HFF-Myc (cell line): ENCODE data around the gene COA1.
A peak's percentile ranks its signal among the peaks of the same experiment; 100 is the strongest.

Source experiments
- DNase-seq: peaks from one replicate; pipeline ENCODE4 v3.0.0-alpha.2; 2011; ENCODE audit warnings: low read depth; ENCODE audit errors: extremely low read depth
- H3K4me3 ChIP-seq: replicated peaks from 2 replicates; pipeline ENCODE4 v1.5.1; 2011; ENCODE audit warnings: low read depth, mild to moderate bottlenecking, control low read depth, low read length
- TF ChIP-seq, protein P1 (sequence below): IDR thresholded peaks from 2 replicates; pipeline ENCODE4 v1.5.1; 2012; ENCODE audit warnings: mild to moderate bottlenecking, low read depth, low read length, control low read depth; ENCODE audit errors: missing control alignments

The COA1 gene

DNA sequence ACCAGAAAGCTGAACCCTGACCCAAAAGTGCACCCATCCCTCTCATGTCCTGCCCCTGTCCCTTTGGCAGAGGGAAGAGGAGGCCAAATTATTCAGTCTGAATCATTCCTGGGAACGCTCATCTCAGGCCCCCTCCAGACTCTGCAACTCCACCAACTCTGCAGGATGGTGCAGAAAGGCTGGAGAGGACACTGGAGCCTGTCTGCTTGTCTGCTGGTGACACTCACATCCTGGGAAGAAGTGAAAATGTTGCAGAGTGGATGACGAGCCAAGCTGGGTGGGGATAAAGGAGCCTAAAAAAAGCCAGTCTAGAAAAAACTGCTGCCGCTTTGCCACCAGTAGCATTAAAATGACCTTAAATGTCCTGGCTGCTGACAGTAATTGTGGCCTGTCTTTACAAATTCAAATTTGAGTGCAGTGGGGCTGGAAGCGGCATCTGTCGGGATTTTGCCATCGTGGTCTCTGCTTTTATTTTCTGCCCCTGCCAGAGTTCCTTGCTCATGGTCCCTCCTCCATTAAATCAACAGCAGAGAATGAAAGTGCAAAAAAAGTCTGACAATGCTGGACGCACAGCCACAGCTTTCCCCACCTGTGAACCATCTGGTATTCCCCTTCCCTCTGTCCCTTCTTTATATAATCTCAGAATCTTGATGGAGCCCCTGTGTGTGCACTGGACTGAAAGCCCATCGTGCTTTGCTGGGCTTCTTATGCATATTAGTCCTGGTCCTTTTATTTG, 82.6 kb downstream of the COA1 start:
- TF ChIP-seq, protein P1, sequence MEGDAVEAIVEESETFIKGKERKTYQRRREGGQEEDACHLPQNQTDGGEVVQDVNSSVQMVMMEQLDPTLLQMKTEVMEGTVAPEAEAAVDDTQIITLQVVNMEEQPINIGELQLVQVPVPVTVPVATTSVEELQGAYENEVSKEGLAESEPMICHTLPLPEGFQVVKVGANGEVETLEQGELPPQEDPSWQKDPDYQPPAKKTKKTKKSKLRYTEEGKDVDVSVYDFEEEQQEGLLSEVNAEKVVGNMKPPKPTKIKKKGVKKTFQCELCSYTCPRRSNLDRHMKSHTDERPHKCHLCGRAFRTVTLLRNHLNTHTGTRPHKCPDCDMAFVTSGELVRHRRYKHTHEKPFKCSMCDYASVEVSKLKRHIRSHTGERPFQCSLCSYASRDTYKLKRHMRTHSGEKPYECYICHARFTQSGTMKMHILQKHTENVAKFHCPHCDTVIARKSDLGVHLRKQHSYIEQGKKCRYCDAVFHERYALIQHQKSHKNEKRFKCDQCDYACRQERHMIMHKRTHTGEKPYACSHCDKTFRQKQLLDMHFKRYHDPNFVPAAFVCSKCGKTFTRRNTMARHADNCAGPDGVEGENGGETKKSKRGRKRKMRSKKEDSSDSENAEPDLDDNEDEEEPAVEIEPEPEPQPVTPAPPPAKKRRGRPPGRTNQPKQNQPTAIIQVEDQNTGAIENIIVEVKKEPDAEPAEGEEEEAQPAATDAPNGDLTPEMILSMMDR = no peak
- H3K4me3 ChIP-seq = peak overlapping the region; percentile 34
- no peak for DNase-seq

DNA sequence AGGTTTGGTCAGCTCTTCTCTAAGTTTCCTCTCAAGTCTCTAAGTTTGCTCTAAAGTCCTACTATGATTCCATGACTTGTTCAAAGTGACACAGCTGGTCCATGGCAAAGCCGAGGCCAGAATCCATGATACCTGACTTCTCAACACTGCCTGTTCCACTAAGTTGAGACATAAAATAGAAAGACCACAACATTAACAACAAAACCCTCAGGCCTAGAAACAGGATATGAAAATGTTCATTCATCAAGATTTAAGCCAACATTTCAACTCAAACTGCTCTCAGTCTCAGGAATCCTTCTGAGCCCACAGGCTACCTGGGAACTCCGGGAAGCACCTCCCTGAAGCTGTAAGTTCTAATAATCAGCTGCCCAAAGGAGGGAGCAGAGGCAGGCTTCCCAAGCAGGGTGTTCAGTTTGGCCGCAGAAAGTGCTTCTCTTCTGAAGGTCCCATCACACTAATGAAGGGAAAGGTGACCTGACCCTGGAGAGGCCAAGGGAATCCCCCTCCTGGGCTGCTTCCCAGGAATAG, 83.6 kb downstream of the COA1 start:
- DNase-seq = no peak
- TF ChIP-seq, protein P1 = no peak
- no peak overlapping the region; the same call in 1 of the 2 replicates for H3K4me3 ChIP-seq

DNA sequence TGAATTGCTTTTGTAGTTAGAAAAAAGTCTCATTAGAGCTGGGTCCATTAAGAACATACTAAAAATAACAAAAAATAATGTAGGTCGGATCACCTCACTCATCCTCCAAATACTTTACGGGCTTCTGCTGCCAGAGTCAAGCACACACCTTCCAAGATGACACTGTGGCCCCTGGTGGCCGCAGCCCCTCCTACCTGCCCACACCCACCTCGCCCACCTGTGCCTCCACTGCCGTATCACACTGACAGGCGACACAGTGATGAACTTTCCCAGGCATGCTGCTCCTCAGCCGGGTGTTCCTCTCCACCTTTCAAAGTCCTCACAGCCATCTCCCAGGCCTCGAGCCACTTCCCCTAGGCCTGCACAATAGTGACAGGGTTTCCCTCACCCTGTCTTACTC, 85.5 kb downstream of the COA1 start:
- TF ChIP-seq, protein P1 = no peak
- DNase-seq = no peak
- no peak overlapping the region for H3K4me3 ChIP-seq

DNA sequence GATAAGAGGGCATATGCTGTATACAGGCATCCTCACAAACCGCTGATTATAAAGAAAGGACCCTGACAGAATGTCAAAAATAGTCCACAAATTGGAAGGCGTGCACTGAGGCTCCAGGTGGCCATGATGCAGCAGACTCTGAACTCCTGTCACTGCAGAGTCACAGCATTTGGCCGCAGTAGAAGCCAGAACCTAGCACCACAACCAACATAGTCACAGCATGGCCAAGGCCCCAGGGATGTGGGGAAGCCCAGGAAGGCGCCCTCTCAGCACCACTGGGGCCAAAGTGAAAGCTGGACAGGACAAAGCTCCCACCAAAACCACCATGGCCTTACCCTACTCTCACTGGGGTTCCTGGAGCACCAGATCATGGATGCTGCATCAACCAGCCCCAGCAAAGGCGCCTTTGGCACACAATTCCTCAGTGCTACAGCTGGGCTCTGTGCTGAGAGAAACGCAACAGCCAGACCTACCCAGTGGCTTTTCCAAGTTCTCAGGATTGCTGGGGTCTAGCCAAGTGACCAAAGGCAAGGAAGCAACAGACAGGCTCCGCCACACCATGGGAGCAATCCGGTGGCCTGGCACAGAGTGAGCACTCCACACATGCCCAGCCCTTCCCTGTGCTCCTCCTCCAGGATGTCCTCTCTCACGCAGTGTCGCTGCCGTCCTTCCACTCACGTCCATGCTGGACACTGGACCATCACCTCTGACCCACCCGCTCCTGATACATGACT, 86.3 kb downstream of the COA1 start:
- no peak for DNase-seq
- TF ChIP-seq, protein P1 = no peak
- H3K4me3 ChIP-seq = no peak overlapping the region

DNA sequence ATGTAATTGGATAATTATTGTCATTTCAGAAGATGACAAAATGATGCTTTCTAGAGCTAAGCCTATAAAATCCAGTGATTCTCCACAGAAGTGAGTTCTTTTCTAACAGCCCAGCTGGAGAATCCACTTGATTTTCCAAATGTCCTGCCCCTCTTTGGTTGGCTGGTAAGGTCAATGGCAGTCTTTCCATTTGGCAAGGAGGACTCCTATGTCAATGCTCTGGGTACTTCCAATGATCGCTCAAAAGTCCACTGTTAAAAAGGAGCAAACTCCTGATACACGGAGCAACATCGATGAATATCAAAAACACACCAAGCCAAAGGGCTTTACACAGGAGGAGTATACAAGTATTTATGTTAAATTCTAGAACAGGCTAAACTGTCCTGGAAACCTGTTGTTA, 88.6 kb downstream of the COA1 start:
- no peak for DNase-seq
- no peak overlapping the region for H3K4me3 ChIP-seq
- TF ChIP-seq, protein P1 = no peak

DNA sequence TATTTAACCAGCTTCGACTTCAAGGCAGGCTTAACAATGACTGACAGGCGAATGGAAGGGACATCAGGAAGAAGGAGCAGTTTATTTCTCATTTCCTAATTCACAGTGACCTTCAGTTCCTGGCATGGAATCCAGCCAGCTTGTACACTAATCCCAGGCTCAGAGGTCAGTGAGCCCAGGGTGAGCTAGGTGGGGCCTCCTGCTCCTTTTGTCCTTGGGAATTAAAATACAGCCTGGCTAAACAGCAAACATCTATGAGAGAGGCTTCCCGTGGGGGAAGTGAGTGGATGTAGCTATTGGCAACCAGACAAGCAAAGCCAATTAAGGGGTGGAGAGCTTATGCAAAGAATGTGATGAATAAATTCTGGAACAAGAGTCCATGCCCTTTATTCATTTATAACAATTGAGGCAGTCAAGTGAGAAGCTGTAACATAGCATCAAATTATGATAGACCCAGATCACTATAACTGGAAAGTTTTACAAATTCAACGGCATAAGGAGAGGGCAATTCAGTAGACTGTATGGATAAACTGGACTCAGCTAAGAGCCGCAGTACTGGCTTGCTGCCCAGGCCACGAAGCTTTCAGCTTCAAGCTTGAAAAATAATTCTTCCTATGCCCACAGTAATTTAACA, 89.3 kb downstream of the COA1 start:
- H3K4me3 ChIP-seq = no peak overlapping the region
- DNase-seq = no peak
- TF ChIP-seq, protein P1 = no peak
